DMS79 (cell line): Measurements from ENCODE around the gene SMCO1.
"Not testable (repeated sequence)": the region's sequence is repeated elsewhere in the genome, so short reads cannot be mapped to it uniquely, and the experiment has no call there.

Source experiments
- DNase-seq: peaks from one replicate; lab custom pipeline; 2025; lab: John Stamatoyannopoulos, UW

The SMCO1 gene

GRCh38 chr3:196492080-196492479 lies 23.1 kb downstream of the SMCO1 start:
- DNase-seq, result no peak

DNA sequence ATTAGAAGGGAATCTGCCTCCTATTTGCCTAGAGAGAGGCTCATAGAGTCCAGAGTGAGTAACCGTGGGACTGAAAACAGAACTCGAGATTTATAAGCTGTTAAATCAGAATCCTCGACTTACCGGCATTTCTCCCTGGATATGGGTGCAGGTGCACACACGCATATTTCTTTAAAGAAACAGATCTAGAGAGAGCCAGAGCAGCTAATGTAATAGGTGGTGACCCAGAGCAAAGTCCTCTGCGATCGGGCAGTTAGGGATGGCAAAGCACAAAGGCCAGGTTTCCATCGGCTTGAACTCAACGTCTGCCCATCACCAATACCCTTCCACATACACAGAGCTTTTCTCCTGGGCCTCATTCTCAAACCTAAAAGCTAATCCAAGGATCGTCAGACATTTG lies 25.4 kb downstream of the SMCO1 start:
- DNase-seq, result no peak

GRCh38 chr3:196486263-196486662 lies 28.9 kb downstream of the SMCO1 start:
- DNase-seq, result no peak

GRCh38 chr3:196477678-196478077 lies 37.5 kb downstream of the SMCO1 start:
- DNase-seq, result no peak

DNA sequence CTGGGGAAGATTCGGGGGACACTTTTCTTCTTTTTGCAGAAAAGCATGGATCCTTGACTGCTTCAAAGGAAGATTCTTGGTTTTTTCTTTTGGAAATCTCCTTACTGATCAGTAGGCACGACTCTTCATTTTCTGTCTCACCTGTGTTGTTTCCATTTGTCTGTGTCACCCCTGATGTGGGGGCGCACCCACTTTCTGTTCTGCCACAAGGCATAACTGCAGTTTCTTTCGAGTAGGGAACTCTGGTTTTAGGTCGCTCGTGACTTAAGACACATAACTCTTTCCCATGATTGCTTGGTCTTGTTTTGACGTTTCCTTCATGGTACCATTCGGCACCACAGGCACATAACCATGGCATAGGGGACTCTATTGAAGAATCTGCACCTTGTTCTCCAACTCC lies 42.9 kb downstream of the SMCO1 start:
- DNase-seq, result no peak

GRCh38 chr3:196471551-196471950 lies 43.6 kb downstream of the SMCO1 start:
- no peak for DNase-seq

DNA sequence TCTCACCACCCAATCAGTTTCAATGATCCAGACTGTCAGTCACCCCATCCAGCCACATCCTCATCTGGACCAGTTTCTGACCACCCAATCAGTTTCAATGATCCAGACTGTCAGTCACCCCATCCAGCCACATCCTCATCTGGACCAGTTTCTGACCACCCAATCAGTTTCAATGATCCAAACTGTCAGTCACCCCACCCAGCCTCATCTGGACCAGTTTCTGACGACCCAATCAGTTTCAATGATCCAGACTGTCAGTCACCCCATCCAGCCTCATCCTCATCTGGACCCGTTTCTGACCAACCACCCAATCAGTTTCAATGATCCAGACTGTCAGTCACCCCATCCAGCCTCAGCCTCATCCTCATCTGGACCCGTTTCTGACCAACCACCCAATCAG lies 45.0 kb downstream of the SMCO1 start:
- not testable (repeated sequence) for DNase-seq

- no peak for DNase-seq
Observed at GRCh38 chr3:196463804-196464203, 51.3 kb downstream of the SMCO1 start.

GRCh38 chr3:196463478-196463756 lies 51.7 kb downstream of the SMCO1 start:
- DNase-seq, result no peak

DNA sequence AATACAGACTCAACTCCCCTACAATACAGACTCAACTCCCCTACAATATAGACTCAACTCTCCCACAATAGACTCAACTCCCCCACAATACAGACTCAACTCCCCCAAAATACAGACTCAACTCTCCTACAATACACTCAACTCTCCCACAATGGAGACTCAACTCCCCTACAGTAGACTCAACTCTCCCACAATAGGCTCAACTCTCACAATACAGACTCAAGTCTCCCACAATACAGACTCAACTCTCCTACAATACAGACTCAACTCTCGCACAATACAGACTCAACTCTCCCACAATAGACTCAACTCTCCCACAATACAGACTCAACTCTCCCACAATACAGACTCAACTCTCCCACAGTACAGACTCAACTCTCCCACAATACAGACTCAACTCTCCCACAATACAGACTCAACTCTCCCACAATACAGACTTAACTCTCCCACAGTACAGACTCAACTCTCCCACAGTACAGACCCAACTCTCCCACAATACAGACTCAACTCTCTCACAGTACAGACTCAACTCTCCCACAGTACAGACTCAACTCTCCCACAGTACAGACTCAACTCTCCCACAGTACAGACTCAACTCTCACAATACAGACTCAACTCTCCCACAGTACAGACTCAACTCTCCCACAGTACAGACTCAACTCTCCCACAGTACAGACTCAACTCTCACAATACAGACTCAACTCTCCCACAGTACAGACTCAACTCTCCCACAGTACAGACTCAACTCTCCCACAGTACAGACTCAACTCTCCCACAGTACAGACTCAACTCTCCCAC lies 52.3 kb downstream of the SMCO1 start:
- DNase-seq, result not testable (repeated sequence)

GRCh38 chr3:196458063-196458462 lies 57.1 kb downstream of the SMCO1 start:
- DNase-seq, result no peak

DNA sequence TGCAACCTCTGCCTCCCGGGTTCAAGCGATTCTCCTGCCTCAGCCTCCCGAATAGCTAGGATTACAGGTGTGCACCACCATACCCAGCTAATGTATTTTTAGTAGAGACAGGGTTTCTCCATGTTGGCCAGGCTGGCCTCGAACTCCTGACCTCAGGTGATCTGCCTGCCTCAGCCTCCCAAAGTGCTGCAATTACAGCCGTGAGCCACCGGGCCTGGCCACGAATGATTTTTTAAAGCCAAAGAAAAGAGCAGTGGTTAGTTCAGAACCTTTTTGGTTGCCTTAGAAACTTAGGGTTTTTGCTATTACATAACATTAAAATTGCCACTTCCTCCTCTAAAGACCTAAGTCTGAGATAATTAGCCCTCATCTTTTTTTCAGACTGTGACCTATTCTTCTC lies 57.7 kb downstream of the SMCO1 start:
- not testable (repeated sequence) for DNase-seq
